HPDE6-E6E7 (cell line): ENCODE data around the gene NECTIN1.
A peak's percentile ranks its signal among the peaks of the same experiment; 100 is the strongest.

Source experiments
- DNase-seq: peaks from one replicate; pipeline ENCODE4 v3.0.0; 2011; ENCODE audit warnings: missing footprints; ENCODE audit errors: extremely low spot score

Gene NECTIN1

DNA sequence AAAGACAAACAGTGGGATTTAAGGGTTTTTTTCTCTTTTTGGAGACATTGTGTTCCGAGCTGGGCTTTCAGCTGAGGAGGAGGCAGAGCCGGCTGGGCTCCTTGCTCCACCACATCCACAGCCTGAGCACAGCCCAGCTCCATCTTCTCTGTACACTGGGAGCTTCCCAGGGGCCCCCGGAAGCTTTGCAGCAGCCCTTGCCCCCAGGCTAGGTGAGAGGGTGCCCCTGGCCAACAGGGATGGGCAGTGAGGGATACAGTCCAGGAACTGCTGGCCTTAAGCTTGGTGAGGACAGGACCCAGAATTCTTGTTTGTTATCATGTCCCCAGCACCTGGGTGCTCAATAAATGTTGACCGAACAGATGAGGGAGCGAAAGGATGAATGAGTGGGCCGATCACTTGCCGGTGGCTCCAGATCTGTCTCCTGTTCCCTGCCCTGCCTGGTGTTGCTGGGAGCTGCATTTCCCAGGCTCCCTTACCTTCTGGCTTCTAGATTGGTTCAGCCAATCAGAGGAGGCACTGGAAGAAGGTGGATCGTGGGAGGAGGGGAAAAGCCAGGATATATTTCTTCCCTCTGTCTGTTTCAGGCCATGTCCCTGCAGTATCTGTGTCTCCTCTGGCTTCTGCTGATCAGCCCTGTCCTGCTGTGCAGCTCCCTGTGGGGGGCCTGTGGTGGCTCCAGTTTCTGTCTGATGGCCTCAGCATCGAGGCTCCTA is 26.5 kb upstream of the NECTIN1 start:
- DNase-seq: no peak

DNA sequence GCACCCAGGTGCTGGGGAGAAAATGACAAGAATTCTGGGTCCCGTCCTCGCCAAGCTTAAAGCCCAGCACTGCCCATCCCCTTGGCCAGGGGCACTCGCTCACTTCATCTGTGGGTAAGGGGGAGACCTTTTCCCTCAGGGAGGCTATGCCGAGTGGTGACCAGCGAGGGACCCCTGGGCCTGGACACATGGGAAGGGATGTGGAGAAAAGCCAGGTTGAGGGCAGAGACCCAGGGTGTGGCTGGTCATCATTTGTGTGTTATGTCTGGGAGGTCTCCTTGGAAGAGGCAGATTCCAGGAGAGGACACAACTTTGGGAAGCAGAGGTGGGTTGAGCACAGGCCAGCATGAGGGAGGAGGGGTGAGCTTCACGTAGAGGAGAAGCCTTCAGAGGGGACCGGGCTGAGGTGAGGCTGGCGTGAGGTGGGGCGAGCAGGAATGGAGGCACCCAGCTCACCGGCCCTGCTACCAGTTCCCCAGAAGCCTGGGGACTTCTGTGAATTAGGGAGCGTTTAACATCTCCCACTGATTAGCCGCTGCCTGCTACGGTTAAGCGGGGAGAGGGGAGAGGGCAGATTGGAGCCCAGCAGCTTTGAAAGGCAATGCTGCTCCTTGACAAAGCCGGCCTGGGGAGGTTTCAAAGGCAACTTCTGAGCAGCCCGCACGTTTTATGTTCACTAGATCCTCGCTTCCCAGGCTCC is 25.8 kb upstream of the NECTIN1 start:
- no peak for DNase-seq

DNA sequence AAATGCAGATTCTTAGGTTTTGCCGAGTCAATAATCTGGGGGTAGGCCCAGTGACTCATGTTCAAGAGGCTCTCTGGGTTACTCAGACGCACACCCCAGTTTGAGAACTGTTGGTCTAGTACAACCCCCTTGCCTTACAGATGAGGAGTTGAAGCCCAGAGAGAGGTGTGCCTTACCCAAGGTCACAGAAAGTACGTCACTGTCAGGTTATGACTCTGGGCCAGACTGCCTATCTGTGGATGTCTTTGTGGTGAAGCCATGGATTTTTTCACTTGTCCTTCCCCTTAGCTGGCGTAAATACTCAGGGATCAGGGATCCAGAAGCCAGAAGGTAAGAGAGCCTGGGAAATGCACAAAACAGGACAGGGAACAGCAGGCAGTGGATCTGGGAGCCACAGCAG is 25.2 kb upstream of the NECTIN1 start:
- DNase-seq: no peak

DNA sequence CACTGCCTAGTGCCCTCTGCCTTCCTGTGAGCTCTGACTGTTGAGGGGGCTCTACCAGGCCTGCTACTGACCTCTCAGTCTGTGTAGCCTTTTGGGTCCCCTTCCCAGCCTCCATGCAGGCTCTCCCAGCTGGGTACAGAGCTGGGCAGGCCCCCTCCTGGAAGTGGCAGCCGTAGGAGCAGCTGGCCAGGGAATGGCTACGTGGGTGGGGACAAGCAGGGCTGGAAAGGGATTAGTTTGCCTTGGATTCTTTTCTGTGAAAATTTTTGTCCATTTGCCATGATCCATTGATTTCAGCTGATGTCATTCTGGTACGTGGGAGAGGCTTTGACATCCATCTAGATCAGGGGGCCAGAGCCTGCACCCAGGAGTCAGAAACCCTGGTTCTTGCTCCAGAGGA is 23.9 kb upstream of the NECTIN1 start:
- DNase-seq: no peak

GRCh38 chr11:119752345-119752871 is 23.4 kb upstream of the NECTIN1 start:
- DNase-seq: peak; percentile 54

- DNase-seq: no peak
Measured at GRCh38 chr11:119750056-119750455, 21.1 kb upstream of the NECTIN1 start.

DNA sequence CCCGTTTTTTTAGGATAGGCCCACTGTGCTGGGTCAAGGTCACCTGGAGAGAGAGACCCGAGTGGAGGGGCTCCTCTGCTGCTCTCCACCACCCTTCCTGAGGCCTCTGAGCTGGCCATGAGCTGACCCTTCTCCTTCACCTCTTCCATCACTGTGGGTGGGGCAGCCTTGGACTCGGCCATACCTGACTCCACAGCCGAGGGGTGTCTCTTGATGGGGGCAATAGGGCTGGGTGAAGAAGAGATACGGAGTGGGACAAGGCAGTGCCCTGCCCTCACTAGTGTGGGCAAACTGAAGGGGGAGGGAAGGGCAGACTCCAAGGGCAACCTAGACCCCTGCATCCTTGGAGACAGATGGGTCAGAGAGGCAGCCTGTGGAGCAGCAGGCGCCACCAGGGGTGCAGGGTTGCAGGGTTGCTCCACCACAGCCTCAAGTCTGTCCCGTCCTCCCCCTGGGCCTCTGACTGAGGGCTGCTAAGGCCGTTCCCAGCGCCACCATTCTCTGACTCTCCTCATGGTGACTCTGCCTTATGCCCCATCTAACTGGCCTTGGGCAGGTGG is 20.1 kb upstream of the NECTIN1 start:
- DNase-seq: no peak

DNA sequence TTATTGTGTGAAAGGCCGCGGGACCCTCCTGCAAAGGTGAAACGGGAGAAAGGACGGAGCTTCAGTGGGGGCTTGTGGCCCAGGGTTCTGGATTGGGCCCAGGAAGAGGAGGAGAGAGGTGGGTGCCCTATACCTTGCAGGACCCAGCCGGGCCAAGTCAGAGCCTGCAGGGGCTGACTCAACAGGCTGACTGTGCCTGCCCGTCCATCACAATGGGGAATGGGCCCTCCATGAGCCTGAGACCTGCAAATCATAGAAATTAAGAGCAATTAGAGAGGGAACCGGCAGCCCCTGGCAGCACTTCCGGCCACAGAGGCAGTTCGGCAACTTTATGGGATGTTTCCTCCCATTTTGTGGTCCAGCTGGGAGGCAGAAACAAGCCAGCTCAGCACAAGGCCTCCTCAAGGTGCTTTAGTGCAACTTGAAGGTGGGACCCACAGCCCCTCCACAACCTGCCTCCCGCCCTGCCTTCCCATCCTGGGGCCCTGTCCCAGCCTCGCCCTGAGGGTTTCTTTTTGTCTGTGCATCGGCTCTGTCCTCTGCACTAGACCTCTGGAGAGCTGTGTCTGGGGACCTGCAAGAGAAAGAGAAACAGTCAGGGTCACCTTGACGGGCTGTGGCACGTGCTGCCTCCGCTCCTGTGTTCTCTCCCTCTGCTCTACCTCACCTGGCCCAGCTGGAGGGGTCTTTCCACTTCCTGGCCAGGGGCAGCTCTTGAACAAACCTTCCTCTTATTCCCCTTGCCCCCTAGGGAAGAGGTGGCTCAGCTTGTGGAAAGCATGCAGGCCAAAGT is 19.1 kb upstream of the NECTIN1 start:
- DNase-seq: no peak

GRCh38 chr11:119745776-119746535 is 17.0 kb upstream of the NECTIN1 start:
- DNase-seq: no peak

- no peak for DNase-seq
Measured at GRCh38 chr11:119745112-119745511, 16.1 kb upstream of the NECTIN1 start.

DNA sequence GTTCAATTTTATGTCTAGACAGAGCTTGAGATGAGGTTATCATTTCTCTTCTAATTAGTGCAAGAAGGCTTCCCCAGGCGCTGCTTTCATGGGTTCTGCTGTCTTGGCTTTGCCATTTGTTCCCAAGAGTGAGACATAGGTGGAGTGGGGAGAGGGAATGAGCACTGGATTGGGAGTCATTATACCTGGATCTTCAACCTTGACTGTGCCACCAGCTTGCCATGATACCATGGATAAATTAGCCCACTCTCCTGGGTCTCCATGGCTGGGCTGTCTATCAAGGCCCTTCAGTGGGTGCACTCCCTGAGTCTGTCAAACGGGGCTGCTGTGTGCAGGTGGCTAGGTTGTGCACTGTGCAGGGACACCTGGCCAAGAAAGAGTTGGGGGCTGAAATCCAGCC is 15.6 kb upstream of the NECTIN1 start:
- no peak for DNase-seq

GRCh38 chr11:119743006-119743405 is 14.0 kb upstream of the NECTIN1 start:
- DNase-seq: no peak

DNA sequence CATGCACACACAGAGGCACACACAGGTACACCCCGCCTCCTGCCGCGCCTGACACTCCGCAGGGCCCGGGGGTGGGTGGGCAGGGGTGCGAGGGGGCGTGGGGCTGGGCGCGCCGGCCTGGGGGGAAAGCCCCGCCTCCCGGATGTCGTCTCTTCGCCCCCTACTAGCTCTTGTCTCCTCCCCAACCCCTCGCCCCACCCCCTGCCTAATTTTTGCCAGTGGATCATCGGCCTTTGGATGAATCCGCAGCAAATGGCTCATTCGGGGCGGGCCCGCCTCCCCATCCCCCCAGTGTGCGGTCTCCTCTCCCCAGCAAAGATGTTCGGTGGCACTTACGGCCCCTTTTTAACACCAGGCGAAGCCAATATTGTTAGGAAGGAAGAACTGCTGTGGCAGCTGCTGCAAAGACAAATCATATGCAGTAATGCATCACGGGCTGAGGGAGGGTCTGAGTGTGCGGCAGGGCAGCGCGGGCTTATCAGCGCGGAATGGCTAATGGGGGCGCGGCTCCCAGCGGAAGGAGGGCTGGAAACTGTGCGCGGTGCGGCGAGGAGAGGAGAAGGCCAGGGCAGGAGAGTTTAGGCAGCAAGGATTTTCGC is 13.4 kb upstream of the NECTIN1 start:
- DNase-seq: no peak

- DNase-seq: peak; percentile 55
Measured at GRCh38 chr11:119741369-119742262, 12.6 kb upstream of the NECTIN1 start.

DNA sequence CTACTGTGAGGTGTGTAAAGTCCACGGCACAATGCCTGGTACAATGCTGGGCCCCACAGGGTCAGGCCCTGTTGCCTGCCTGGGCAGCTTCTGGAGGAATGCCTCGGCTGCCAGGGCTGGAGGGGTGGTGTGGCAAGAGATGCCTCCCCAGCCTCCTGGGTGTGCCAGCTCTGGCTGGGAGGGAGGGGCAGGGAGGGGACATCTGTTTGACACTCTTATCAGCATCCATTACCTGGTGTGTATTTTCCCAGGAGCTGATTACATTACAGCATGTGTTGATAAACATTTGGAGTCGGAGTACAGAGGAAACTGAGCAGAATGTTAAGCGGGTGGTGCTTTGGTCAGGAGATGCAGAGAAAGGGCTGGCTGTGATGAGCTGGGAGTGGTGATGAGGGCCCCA is 11.0 kb upstream of the NECTIN1 start:
- no peak for DNase-seq

DNA sequence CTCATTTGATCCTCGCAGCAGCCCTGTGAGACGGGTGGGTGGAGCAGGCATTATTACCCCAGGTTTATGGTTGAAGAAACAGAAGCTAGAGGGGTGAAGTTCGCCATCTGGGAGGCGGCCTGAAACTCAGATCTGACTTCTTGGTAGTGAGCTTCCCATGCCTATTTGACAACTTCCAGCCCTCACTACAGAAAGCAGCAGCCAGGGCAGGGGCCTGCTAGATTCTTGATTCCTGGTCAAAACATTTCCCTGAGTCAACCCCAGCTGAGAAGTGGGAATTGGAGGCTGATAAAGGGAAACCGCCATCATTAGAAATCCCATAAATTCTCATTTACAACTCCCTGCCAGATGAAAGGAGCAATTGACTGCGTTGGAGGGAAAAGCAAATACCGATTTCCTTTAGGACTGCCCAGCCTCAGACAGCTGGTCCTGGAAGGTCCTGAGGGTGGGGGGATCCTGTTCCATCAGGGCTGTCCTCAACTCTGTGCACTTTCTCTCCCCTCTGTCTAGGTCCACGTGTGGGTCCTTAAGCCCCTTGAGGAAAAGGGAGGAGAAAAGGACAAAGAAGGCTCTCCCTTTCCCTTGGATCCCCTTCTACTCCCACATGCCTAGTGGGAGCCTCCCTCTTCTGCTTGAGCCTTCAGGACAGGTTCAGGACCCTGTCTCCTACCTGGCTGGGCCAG is 10.2 kb upstream of the NECTIN1 start:
- no peak for DNase-seq

- no peak for DNase-seq
Measured at GRCh38 chr11:119738059-119738439, 9.0 kb upstream of the NECTIN1 start.

DNA sequence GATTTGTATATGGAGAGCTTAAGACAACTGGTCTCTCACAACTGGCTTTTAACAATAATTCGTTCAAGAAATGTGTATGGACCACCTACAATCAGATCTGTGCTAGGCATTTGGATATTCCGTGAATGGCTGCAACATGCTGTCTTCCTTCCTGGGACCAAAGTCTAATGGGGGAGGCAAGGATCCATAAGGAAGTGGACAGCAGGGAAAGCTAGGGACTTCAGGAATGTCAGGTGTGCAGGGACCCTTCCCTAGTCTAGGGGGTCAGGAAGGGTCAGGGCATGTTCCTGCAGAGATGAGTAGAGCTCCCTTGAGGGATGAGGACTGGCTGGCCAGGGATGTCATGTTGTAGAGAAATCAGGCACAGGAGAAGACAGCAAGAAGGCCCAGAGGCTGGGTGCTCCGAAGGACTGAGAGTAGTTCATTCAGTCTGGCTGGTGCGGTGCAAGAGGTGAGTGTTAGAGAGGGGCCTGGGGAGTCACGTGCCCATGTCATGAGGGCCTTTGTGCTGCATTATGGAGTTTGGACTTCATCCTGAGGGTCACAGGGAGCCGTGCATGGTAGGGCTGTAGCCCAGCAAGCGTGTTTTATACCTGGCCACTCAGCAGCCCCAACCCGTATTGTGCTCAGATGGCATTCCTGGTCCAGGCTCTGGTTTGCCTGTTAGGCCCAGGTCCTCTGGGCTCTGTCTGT is 8.5 kb upstream of the NECTIN1 start:
- DNase-seq: no peak

- no peak for DNase-seq
Measured at GRCh38 chr11:119734788-119735187, 5.8 kb upstream of the NECTIN1 start.
